HepG2 (cell line): Measurements from ENCODE around the gene ARHGAP10.

Source experiments
- CTCF ChIP-seq: sonication (generic); formaldehyde crosslinking; IDR thresholded peaks from 2 replicates; pipeline ENCODE4 v1.5.0; 2020; ENCODE audit warnings: mild to moderate bottlenecking, missing genetic modification reagents, moderate library complexity
- FOSL1 ChIP-seq: sonication (generic); formaldehyde crosslinking; IDR thresholded peaks from 2 replicates; pipeline ENCODE4 v1.9.0; 2021; ENCODE audit warnings: missing genetic modification reagents, borderline replicate concordance
- GPBP1L1 ChIP-seq: sonication (generic); formaldehyde crosslinking; IDR thresholded peaks from 2 replicates; pipeline ENCODE4 v1.5.0; 2020; ENCODE audit warnings: mild to moderate bottlenecking, missing genetic modification reagents
- HINFP ChIP-seq: sonication (generic); formaldehyde crosslinking; IDR thresholded peaks from 2 replicates; pipeline ENCODE4 v1.4.0; 2020; ENCODE audit warnings: low read depth, mild to moderate bottlenecking, missing genetic modification reagents
- NFKB2 ChIP-seq: sonication (generic); formaldehyde crosslinking; IDR thresholded peaks from 2 replicates; pipeline ENCODE4 v1.4.0; 2020; ENCODE audit warnings: missing genetic modification reagents, borderline replicate concordance
- RAD21 ChIP-seq: fragments of 450-650 bp; formaldehyde crosslinking; IDR thresholded peaks from 2 replicates; pipeline ENCODE4 v1.5.0; 2020; ENCODE audit warnings: mild to moderate bottlenecking

GRCh38 chr4:148116264-148116663 is 384.4 kb downstream of the ARHGAP10 start:
- TF ChIP-seq HINFP (no peak), RAD21 (CRISPR knock-in tag) (no peak), FOSL1 (CRISPR knock-in tag) (no peak), CTCF (CRISPR knock-in tag) (no peak), GPBP1L1 (CRISPR knock-in tag) (no peak), NFKB2 (CRISPR knock-in tag) (no peak)
